ENCODE results near the gene SHC3.
A peak's percentile ranks its signal among the peaks of the same experiment; 100 is the strongest.

SHC3 gene

DNA sequence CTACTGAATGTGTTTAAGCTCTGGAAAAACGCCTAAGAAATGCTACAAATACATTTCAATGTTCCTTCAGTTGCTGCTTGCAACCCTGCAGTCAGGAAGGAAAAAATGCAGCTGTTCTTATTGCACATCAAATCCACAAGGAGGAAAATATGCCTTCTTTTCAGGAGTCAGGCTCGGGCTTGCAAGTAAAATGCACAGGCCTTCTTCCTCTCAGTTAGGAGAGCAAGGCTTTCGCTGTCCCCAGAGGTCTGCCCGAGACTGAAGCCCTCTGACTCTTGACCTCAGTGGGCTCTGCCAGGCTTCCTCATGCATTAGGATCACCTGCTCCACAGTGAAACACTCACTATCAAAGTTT lies 899 bp upstream of the SHC3 start:
- Histone ChIP-seq H3K4me3 (ENCODE audit: low read length) (peak overlapping the region; percentile 77), H3K4me1 (ENCODE audit: insufficient read depth, low read length) (peaks cover 59% of the 10 kb centered on the region), H3K36me3 (ENCODE audit: insufficient read depth, low read length) (no peaks in the 10 kb centered on the region), H2AFZ (ENCODE audit: low read depth, low read length) (no peak overlapping the region), H3K9me3 (ENCODE audit: low read length) (no peaks in the 10 kb centered on the region), H3K27me3 (ENCODE audit: insufficient read depth, low read length) (no peaks in the 10 kb centered on the region)

DNA sequence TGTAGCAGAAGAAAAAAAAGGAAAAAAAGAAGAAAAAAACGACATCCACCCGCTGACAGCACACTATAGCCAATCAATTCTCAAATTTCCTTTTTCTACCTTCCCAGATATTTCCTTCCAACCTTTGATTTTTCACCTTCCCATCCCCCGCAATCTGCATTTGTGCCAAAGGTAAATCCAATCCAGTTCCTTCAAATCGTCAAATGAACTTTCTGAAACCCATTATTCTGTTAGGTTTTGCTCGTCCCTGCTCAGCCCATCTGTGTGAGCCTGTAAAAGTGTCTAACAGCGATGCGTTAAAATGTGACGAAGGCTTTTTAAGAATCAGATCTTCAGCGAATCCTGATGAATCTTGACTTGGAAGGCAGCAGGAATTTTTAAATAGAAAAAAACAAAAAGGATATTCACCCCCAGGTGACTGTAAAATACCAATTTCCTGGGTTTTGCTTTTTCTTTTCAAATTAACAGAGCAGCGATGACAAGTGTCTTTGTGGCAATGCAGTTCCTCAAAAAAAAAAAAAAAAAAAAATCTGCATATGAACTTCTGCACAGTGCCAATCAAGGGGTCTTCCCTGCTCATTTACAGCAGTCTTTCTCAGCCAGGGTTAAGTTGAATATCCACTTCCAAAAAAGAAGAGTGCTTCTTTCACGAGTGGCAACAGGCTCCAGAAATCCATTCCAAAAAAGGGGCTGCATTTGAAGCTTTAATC lies 367 bp upstream of the SHC3 start:
- Histone ChIP-seq H2AFZ (ENCODE audit: low read depth, low read length) (no peak overlapping the region), H3K4me1 (ENCODE audit: insufficient read depth, low read length) (peaks cover 59% of the 10 kb centered on the region), H3K27me3 (ENCODE audit: insufficient read depth, low read length) (no peaks in the 10 kb centered on the region), H3K4me3 (ENCODE audit: low read length) (peak overlapping the region; percentile 77), H3K9me3 (ENCODE audit: low read length) (no peaks in the 10 kb centered on the region), H3K36me3 (ENCODE audit: insufficient read depth, low read length) (no peaks in the 10 kb centered on the region)

DNA sequence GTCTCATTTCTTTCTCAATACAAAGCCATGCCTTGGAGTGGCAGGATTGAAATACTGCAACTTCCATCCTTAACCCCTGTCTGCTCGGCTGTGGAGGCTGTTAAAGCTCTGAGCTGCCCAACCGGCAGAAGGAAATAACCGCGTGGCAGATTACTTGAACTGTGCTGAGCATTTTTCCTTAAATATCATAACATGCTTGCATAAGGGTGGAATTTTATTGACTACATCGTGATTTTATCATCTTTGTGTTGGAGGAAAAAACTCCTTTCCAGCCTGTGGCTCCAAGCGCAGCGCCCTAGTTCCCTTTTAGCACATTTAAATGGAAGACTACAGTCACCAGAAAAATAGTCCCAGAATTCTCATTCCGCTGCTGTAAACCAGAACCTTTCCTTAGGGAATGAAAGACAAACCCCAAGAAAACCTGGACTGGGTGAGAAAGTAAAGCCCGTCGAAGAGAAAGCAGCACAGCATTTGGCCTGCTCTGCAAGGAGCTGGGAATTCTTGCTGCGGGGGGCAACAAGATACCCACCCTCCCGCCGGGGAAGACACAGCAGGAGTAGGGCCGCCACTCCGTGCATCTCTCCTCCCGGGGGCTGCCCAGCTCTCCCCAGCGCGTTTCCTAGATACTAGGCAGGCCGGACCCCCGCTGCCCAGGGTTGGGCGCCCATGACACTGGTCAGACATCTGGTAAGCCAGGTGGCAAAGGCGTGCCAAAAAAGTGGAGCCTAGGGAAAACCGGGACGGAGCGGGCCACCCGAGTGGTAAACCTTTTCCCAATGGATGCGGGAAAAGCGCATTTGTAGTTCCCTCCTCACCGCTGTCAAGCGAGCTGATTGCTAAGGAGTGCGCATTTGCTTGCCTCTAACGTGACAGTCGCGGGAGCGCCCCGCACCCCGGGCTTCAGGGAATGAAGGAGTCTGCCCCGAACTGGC lies 1.3 kb downstream of the SHC3 start:
- H3K9me3 ChIP-seq (ENCODE audit: low read length): no peaks in the 10 kb centered on the region
- H3K4me1 ChIP-seq (ENCODE audit: insufficient read depth, low read length): peaks cover 60% of the 10 kb centered on the region
- H2AFZ ChIP-seq (ENCODE audit: low read depth, low read length): peak overlapping the region; percentile 51
- H3K27me3 ChIP-seq (ENCODE audit: insufficient read depth, low read length): no peaks in the 10 kb centered on the region
- H3K4me3 ChIP-seq (ENCODE audit: low read length): peak overlapping the region; percentile 77
- no peaks in the 10 kb centered on the region for H3K36me3 ChIP-seq (ENCODE audit: insufficient read depth, low read length)

DNA sequence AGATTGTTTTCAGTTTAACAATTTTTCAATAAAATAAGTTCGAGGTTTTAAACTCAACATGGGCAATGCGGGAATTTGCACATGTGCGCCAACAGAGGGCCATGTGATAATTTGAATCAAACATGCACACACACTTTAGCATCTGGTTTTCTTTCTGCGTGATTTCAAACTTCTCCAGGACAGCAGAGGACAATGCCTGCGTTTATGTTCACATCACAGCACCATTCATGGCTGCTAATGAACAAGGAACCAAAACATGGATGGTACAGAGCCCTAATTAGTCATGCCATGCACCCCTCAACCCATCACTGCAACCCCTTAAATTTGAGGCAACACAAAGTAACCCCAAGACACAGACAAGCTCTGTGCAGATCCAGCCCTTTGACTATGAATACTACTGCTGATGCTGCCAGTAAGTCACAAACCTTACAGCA lies 2.8 kb downstream of the SHC3 start:
- H3K4me3 ChIP-seq (ENCODE audit: low read length): peak overlapping the region; percentile 77
- H3K4me1 ChIP-seq (ENCODE audit: insufficient read depth, low read length): peaks cover 55% of the 10 kb centered on the region
- no peaks in the 10 kb centered on the region for H3K27me3 ChIP-seq (ENCODE audit: insufficient read depth, low read length)
- no peak overlapping the region for H2AFZ ChIP-seq (ENCODE audit: low read depth, low read length)
- H3K9me3 ChIP-seq (ENCODE audit: low read length): no peaks in the 10 kb centered on the region
- peaks cover under 1% of the 10 kb centered on the region for H3K36me3 ChIP-seq (ENCODE audit: insufficient read depth, low read length)

DNA sequence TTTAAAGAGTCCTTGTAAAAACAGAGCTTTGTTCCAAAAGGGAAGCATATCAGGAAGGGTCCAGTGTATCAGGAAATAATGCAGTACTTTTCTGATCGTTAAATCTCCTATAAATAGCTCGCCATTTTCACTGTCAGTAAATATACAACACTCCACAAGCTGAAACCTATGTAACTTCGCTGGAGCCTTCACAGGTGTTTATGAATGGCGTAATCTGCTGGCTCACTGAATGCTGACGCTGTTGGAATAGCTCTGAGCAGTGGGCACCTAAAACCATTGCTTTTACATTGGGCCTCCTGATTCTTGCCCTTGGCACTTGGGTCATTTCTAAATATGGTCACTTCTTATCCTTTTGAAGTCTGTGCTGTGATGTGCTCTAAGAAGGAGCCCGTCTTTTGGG lies 4.3 kb downstream of the SHC3 start:
- no peaks in the 10 kb centered on the region for H3K9me3 ChIP-seq (ENCODE audit: low read length)
- no peak overlapping the region for H2AFZ ChIP-seq (ENCODE audit: low read depth, low read length)
- H3K36me3 ChIP-seq (ENCODE audit: insufficient read depth, low read length): peaks cover 6% of the 10 kb centered on the region
- H3K27me3 ChIP-seq (ENCODE audit: insufficient read depth, low read length): no peaks in the 10 kb centered on the region
- H3K4me1 ChIP-seq (ENCODE audit: insufficient read depth, low read length): peaks cover 42% of the 10 kb centered on the region
- H3K4me3 ChIP-seq (ENCODE audit: low read length): no peak overlapping the region

DNA sequence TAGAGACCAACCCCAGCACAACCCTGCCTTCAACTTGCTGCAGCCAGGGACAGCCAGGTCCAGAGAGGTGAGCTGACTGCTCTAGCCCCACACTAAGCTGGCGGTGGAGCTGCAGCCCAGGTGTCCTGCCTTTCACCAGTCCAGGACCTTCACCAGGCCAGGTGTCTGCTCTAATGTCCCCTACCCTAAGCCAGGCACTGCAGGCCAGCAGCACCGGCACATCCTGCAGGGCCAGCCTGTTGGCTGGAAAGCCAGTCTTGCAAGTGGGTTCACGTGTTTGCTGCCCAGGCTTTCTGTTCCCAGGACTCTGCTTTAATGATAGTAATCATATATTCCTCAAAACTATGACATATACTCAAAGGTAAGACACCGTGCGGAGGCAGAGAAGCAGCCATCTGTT lies 5.5 kb downstream of the SHC3 start:
- no peak overlapping the region for H2AFZ ChIP-seq (ENCODE audit: low read depth, low read length)
- no peaks in the 10 kb centered on the region for H3K9me3 ChIP-seq (ENCODE audit: low read length)
- H3K4me1 ChIP-seq (ENCODE audit: insufficient read depth, low read length): peaks cover 34% of the 10 kb centered on the region
- peaks cover 6% of the 10 kb centered on the region for H3K36me3 ChIP-seq (ENCODE audit: insufficient read depth, low read length)
- H3K27me3 ChIP-seq (ENCODE audit: insufficient read depth, low read length): no peaks in the 10 kb centered on the region
- no peak overlapping the region for H3K4me3 ChIP-seq (ENCODE audit: low read length)

DNA sequence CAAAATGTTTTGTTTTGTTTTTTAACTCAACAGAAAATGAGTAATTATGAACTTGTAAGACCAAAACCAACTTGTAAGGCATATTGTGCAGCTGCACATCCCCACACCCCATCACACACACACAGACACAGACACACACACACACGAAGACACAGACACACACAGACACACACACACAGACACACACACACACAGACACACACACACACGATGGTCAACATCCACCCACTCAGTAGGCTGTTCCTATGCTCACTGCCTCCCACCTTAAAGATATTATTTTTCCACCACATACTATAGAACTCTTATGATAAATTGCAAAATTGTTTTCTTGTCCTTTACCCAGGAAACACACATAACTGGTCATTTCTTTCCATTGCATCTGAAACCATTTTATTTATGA lies 6.2 kb downstream of the SHC3 start:
- H3K36me3 ChIP-seq (ENCODE audit: insufficient read depth, low read length): peaks cover 6% of the 10 kb centered on the region
- H3K27me3 ChIP-seq (ENCODE audit: insufficient read depth, low read length): no peaks in the 10 kb centered on the region
- peaks cover 30% of the 10 kb centered on the region for H3K4me1 ChIP-seq (ENCODE audit: insufficient read depth, low read length)
- no peak overlapping the region for H2AFZ ChIP-seq (ENCODE audit: low read depth, low read length)
- H3K4me3 ChIP-seq (ENCODE audit: low read length): no peak overlapping the region
- H3K9me3 ChIP-seq (ENCODE audit: low read length): no peaks in the 10 kb centered on the region

DNA sequence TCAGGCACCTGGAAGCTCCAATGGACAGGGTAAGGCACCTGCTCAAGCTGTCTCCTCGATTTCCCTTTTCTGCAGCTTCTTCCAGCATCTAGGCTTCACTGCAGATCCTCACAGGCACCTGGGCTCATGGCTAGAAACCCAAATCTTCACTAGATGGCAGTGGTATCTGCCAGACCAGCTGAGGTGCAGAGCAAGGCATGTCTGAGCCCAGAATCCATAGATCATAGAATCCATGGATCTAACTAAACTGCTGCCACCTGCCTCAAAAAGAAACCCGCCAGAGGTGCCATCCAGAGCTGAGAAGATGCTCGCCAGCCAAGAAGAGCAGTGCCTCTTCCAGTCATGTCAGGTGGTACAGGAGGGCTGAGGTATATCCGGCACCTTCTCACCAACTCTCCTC lies 6.9 kb downstream of the SHC3 start:
- Histone ChIP-seq H3K9me3 (ENCODE audit: low read length) (peaks cover 1% of the 10 kb centered on the region), H2AFZ (ENCODE audit: low read depth, low read length) (no peak overlapping the region), H3K4me1 (ENCODE audit: insufficient read depth, low read length) (peaks cover 23% of the 10 kb centered on the region), H3K36me3 (ENCODE audit: insufficient read depth, low read length) (peaks cover 6% of the 10 kb centered on the region), H3K27me3 (ENCODE audit: insufficient read depth, low read length) (no peaks in the 10 kb centered on the region), H3K4me3 (ENCODE audit: low read length) (no peak overlapping the region)

DNA sequence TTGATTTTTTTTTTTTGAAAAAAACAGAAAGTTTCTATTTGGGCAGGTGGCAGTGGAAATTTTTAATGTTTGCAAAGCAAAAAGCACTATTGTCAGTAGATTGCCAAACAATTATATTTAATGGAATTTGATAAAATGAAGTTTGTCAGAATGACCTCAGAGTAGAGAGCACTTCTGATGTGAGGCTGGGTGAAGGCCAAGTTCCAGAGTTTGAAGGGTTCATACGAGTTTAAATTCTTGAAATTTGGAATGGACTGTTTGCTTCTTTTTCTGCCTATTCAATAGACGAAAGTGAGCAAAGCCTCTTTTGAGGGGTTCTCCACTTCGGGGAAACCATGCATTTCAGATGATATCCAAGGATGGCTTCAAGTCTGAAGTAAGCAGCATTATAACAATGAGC lies 7.4 kb downstream of the SHC3 start:
- Histone ChIP-seq H3K36me3 (ENCODE audit: insufficient read depth, low read length) (peaks cover 6% of the 10 kb centered on the region), H3K4me1 (ENCODE audit: insufficient read depth, low read length) (peaks cover 19% of the 10 kb centered on the region), H3K4me3 (ENCODE audit: low read length) (no peak overlapping the region), H2AFZ (ENCODE audit: low read depth, low read length) (no peak overlapping the region), H3K9me3 (ENCODE audit: low read length) (peaks cover 1% of the 10 kb centered on the region), H3K27me3 (ENCODE audit: insufficient read depth, low read length) (no peaks in the 10 kb centered on the region)

DNA sequence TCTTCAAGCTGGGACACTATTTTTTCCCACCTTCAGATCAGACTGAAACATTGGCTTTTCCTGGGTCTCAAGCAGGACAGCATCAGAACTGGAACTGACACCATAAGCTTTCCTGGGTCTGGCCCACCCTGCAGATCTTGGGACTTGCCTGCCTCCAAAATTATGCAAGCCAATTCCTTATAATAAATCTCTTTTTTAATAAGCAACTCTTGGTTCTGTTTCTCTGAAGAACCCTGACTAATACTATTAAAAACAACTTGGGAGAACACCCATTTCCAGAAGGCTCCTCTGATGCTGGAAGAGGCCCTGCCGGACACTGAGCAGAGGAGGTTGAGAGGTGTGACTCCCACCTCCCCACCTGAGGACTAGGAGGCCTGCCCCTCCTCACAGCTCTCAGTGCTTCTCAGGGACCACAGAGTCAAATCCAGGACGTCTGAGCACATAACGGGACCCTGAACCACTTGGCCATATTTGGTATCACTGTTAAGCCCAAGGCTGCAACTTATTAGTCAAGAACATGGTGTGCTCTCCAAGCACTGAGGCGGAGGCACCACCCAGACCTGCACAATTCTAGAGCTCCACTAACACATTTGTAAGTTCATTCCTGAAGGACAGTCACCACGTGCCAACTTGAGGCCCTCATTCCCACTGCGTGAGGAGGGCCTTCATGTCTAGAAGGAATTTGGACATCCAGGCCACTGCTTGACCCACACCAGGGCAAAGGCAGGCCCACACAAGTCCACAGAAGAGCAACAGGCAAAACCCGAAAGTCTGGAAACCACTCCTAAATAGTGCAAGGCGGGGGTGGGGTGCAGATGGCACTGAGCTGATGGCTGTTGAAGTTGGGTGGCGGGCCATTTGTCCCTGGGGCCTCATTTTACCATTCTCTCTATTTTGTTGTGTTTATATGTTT lies 9.5 kb downstream of the SHC3 start:
- H3K27me3 ChIP-seq (ENCODE audit: insufficient read depth, low read length): no peaks in the 10 kb centered on the region
- no peak overlapping the region for H2AFZ ChIP-seq (ENCODE audit: low read depth, low read length)
- no peak overlapping the region for H3K4me3 ChIP-seq (ENCODE audit: low read length)
- H3K36me3 ChIP-seq (ENCODE audit: insufficient read depth, low read length): peaks cover 6% of the 10 kb centered on the region
- peaks cover 1% of the 10 kb centered on the region for H3K9me3 ChIP-seq (ENCODE audit: low read length)
- H3K4me1 ChIP-seq (ENCODE audit: insufficient read depth, low read length): peaks cover 5% of the 10 kb centered on the region

DNA sequence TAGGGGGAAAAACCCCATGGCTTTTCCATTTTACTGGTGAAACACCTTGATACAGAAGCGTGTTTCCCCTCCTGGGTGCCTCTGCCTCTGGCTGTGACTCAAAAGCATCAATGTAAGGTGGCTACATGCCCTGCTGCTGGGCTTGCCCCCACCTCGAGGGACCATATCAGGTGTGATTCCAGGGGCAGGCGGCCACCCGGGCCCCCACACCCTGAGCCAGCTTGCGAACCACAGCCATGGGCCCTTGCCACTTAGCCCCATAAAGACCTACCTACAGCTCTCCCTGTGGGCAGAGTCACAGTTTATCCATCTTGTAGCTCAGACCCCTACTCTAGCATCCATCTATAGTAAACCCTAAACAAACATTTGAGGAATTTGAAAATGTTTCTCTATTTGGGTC lies 10.8 kb downstream of the SHC3 start:
- Histone ChIP-seq H3K4me1 (ENCODE audit: insufficient read depth, low read length) (peaks cover 5% of the 10 kb centered on the region), H3K27me3 (ENCODE audit: insufficient read depth, low read length) (no peaks in the 10 kb centered on the region), H3K4me3 (ENCODE audit: low read length) (no peak overlapping the region), H3K36me3 (ENCODE audit: insufficient read depth, low read length) (peaks cover 6% of the 10 kb centered on the region), H2AFZ (ENCODE audit: low read depth, low read length) (no peak overlapping the region), H3K9me3 (ENCODE audit: low read length) (peaks cover 1% of the 10 kb centered on the region)

DNA sequence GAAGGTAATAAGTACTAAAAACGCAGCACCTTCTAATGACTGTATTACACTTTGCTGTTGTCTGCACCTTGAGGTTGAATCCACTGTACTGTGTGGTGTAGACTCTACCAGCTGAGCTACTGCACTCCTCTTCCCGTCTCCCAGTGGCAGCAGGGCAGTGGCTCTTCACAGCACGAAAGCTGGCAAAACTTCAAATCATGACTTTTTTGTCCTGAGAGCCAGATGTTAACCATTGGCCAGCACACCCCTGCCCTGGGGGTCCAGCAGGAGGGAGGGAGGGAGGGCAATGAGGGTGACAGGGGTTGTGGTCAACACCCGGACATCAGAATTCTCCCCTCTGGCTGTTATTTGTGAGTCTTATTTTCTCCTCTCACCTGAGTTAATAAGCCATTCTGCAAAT lies 11.8 kb downstream of the SHC3 start:
- peaks cover 6% of the 10 kb centered on the region for H3K36me3 ChIP-seq (ENCODE audit: insufficient read depth, low read length)
- no peak overlapping the region for H2AFZ ChIP-seq (ENCODE audit: low read depth, low read length)
- H3K9me3 ChIP-seq (ENCODE audit: low read length): peaks cover 1% of the 10 kb centered on the region
- peaks cover under 1% of the 10 kb centered on the region for H3K4me1 ChIP-seq (ENCODE audit: insufficient read depth, low read length)
- H3K27me3 ChIP-seq (ENCODE audit: insufficient read depth, low read length): no peaks in the 10 kb centered on the region
- no peak overlapping the region for H3K4me3 ChIP-seq (ENCODE audit: low read length)

DNA sequence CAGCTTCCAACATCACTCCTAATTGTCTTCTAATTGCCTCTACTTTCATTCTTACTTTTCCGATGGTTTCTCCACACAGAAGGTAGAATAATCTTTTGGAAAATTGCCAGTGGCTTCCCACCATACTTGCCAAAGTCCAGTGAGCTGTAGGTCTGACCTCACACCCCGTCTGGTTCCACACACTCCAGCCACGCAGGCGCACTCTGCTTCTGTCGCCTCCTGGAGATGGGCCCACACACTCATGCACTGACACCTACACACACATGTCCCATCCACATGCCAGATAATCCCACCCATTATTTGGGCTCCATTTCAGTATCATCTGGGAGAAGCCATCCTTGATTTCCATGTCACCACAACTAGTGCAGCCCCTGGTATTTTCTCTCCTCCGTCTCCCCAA lies 12.7 kb downstream of the SHC3 start:
- H2AFZ ChIP-seq (ENCODE audit: low read depth, low read length): no peak overlapping the region
- H3K4me1 ChIP-seq (ENCODE audit: insufficient read depth, low read length): no peaks in the 10 kb centered on the region
- peaks cover 6% of the 10 kb centered on the region for H3K36me3 ChIP-seq (ENCODE audit: insufficient read depth, low read length)
- H3K9me3 ChIP-seq (ENCODE audit: low read length): peaks cover 1% of the 10 kb centered on the region
- no peaks in the 10 kb centered on the region for H3K27me3 ChIP-seq (ENCODE audit: insufficient read depth, low read length)
- H3K4me3 ChIP-seq (ENCODE audit: low read length): no peak overlapping the region

Data from neuron (in vitro differentiated cells).